ENCODE measurements around the gene GRIK5.
A peak's percentile ranks its signal among the peaks of the same experiment; 100 is the strongest.

Gene GRIK5

DNA sequence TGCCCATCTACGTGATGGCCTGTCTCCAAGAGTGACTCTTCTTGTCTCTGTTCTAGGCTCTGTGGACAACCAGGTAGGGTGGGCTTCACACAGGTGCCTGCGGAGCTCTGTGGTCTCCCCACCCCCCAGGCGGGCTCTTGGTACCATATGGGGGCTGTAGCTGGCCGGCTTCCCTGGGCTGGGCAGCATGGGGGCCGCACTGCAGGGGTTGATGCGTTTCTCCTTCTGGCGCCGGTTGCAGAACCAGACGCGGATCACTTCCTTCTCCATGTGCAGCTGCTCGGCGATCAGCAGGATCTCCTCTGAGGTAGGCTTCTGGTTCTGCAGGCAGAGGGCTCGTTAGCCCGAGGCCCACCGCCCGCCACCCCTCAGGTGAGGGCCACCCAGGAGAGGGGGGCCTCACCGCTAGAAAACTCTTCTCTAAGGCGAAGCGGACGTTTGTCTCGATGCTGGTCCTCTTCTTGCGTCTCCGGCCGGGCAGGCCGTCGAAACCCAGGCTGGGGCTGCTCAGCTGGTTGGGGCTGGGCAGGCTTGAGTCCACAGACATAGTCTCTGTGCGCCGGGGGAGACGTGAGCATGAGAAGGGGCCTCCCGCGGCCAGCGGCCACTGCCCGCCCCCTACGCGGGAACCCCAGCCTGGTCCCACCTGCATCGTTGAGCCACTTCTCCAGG, 25.3 kb upstream of the GRIK5 start:
- DNase-seq (ENCODE audit: low read depth, low spot score) = no peak

DNA sequence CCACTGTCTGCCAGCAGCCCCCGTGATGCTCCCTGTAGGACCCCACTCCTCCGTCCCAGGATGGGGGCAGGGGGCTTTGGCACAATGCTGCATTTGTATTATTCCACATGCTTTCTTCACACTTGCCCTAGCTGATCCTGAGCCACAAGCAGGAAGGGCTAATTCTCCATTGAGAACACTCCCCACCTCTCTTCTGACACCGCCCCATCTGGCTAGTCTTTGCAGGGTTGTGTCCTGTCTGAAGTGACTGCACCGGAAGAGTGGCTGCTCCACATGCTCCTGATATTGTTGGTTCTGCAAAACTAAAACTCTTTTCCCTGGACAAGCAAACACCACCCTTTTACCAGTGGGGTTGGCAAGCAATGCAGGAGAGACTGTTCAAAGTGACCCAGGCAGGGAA, 23.9 kb upstream of the GRIK5 start:
- DNase-seq (ENCODE audit: low read depth, low spot score) = no peak

DNA sequence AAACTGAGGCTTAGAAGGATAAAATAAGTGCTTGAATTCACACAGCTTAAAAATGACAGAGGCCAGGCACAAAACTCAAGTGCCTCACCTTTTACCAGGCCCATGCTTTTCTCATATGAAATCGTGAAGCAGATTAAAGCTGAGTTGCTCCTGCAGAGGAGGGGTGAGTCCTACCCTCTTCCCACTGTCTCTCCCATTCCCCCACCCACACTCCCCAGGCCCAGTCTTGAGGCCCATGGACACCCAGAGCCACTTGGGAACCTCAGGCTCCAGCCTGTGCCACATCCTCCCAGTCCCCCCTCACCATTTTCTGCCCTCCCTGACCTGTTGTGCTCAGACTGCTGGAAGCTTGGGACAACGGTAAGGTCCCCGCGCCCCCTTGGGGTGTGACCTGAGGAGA, 23.5 kb upstream of the GRIK5 start:
- no peak for DNase-seq (ENCODE audit: low read depth, low spot score)

- no peak for DNase-seq (ENCODE audit: low read depth, low spot score)
Observed at GRCh38 chr19:42092350-42092749, 22.3 kb upstream of the GRIK5 start.

- peak; percentile 54 for DNase-seq (ENCODE audit: low read depth, low spot score)
Observed at GRCh38 chr19:42091742-42092141, 21.7 kb upstream of the GRIK5 start.

GRCh38 chr19:42091300-42091699, 21.3 kb upstream of the GRIK5 start:
- DNase-seq (ENCODE audit: low read depth, low spot score) = no peak

DNA sequence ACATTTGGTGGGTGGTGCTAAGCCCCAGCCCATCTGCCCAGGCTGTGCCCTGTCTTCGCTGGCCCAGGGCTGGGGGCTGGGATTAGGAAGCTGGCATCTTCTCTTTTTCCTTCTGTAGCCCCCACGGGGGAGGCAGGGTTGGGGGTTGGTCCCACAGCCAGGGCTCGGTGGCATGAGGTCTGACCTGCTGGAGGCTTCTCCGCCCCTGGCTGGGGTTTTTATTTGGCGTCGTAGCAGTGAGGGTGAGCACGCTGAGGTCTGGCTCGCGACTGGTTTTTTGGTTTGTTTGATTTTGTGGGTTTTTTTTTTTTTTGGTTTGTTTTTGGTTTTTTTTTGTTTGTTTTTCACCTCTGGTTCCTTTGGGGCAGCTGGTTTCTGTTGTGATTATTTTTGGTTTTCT, 20.7 kb upstream of the GRIK5 start:
- DNase-seq (ENCODE audit: low read depth, low spot score) = no peak

GRCh38 chr19:42089772-42090171, 19.8 kb upstream of the GRIK5 start:
- no peak for DNase-seq (ENCODE audit: low read depth, low spot score)

GRCh38 chr19:42089191-42089750, 19.3 kb upstream of the GRIK5 start:
- DNase-seq (ENCODE audit: low read depth, low spot score) = no peak

GRCh38 chr19:42088471-42089190, 18.6 kb upstream of the GRIK5 start:
- peak; percentile 83 for DNase-seq (ENCODE audit: low read depth, low spot score)

DNA sequence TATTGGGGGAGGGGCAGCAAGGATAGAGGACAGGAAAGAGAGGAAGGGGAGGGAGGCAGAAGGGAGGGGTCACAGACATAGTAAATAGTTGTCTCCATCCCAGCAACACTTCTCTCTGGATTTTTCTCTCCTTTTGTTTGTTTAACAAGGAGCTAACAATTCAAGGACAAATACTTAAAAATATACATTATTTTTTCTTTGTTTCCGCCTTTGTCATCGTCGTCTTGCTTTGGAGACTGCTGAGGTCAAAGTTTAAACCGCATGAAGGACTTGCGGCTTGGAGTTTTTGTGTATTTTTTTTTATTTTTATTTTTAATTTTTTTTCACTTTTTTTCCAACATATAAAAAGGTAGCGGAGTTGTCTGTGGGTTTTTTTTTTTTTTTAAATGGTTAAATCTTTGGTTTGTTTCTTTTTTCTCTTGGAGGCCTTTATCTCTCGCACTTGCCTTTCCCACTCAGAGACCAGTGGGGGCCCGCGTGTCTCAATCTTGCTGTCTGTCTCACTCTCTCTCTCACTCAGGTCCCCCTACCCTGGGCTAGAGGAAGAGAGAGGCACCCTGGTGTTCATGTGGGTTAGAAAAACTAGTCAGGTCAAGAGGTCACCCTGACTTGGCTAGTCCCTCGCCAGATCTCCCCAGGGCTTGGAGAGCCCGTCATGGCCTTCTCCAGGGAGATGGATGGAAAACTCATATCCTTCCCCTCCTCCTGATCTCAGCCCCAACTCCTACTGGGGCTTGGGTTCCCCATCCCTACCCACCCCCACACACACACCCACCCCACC, 17.0 kb upstream of the GRIK5 start:
- no peak for DNase-seq (ENCODE audit: low read depth, low spot score)

DNA sequence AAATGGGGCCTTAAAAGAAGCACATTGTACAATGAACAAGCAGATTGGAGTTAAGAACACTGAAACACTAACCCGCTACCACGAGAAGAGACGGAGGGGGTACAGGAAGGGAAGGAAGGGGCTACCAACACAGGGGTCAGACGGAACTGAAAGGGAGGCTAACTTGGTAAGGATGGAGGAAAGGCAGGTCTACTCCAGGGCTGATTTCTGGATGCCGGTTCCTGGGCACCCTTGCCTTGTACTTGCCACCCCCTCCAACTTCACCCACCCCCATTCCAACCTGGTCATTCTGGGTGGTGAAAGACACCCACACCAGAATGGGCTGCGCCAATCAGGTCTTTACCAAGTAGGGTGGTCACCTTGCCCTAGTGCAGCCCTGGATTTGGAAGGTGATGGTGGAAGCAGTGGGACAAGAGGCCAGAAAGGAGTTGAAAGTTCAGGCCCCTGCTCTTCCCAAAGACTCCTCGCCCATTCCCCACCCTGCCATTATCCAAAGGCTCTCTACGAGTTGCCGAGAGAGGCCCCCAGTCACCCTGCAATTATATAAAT, 16.3 kb upstream of the GRIK5 start:
- no peak for DNase-seq (ENCODE audit: low read depth, low spot score)

DNA sequence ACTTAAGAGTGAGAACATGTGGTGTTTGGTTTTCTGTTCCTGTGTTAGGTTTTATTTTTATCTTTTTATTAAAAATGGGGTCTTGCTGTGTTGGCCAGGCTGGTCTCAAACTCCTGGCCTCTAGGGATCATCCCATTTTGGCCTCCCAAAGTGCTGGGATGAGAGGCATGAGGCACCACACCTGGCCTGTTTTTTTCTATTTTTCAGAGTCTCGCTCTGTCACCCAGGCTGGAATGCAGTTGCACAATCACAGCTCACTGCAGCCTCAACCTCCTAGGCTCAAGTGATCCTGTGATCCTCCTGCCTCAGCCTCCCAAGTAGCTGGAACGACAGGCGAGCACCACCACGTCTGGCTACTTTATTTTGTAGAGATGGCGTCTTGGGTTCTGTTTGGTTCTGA, 13.5 kb upstream of the GRIK5 start:
- no peak for DNase-seq (ENCODE audit: low read depth, low spot score)

DNA sequence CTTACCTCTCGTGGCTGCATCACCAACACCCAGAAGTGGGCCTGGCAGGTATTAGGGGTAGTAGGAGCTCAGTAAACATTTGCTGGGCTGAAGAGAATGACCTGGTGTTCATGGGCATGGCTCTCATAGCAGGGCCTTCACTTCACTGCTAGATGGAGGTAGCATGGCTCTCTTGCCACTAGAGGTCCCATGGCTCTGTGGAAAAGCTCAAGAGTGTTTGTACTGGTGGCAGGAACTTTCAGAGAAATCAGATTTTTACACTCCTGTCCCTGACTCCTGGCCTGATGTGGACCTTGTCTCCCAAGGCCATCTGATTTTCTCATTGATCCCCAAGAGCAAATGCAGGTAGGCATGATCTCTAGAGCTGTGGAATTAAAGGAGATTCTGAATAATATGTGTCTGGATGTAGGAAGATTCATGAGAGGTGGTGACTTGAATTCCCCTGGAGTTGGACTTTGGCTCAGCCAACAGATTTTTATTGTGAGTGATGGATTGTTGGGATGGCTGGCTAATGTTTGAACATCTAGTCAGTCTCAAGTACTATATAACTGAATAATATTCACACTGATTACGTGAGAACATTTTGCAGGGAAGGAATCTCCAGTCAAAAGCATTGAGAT, 11.7 kb upstream of the GRIK5 start:
- DNase-seq (ENCODE audit: low read depth, low spot score) = peak; percentile 63

DNA sequence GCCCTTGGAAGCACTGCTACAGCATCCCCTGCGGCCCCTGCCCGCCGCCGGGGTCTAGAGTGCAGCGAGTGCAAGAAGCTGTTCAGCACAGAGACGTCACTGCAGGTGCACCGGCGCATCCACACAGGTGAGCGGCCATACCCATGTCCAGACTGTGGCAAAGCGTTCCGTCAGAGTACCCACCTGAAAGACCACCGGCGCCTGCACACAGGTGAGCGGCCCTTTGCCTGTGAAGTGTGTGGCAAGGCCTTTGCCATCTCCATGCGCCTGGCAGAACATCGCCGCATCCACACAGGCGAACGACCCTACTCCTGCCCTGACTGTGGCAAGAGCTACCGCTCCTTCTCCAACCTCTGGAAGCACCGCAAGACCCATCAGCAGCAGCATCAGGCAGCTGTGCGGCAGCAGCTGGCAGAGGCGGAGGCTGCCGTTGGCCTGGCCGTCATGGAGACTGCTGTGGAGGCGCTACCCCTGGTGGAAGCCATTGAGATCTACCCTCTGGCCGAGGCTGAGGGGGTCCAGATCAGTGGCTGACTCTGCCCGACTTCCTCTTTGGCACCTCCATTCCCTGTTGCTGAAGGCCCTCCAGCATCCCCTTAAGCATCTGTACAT, 10.9 kb upstream of the GRIK5 start:
- DNase-seq (ENCODE audit: low read depth, low spot score) = no peak

GRCh38 chr19:42079886-42080763, 10.1 kb upstream of the GRIK5 start:
- no peak for DNase-seq (ENCODE audit: low read depth, low spot score)

- no peak for DNase-seq (ENCODE audit: low read depth, low spot score)
Observed at GRCh38 chr19:42079276-42079669, 9.3 kb upstream of the GRIK5 start.

GRCh38 chr19:42078538-42079275, 8.7 kb upstream of the GRIK5 start:
- no peak for DNase-seq (ENCODE audit: low read depth, low spot score)

DNA sequence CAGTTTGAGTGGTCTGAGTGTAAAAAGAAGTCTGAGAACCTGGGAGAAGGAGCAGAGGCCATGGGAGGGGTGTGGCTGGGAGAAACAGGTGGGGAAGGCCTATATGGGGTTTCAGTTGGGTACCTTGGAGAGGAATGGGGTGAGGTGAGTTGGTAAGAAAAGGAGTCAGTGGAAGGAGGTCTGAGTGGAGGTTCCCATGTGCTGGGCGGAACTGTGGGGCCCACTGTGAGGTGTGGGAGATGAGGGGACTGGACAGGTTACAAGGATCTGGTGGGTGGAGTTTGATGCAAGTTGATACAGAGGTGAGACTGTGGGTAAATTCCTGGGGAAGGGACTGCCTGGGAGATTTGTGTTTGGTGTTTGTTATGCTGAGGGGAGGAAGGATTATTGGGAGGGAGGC, 8.1 kb upstream of the GRIK5 start:
- DNase-seq (ENCODE audit: low read depth, low spot score) = no peak
